Measurements from ENCODE around the gene TBC1D16. TPM values are rescaled to one million over a fixed set of nuclear protein-coding genes. Genes with fewer than 3 reads are reported as not detected.

TBC1D16 gene
- total and polyA plus RNA-seq, 10 of the 15 experiments (the other 5 are each of a cell fraction or from before 2014, with no cell fraction given) = 0.01 to 0.13 (median 0.06) TPM; not detected in 3

GRCh38 chr17:79988185-79988971, 47.3 kb downstream of the TBC1D16 start (continued):
- TF ChIP-seq SKIL (IDR thresholded peaks at IDR 0.05; ENCODE audit: low read depth, poor library complexity, severe bottlenecking) = no peak
- TF ChIP-seq CHD1 (IDR thresholded peaks at IDR 0.05; ENCODE audit: low read depth, low read length) = no peak
- no peak for TF ChIP-seq KAT2A (conservative IDR thresholded peaks at IDR 0.05; ENCODE audit: control insufficient read depth, low read depth, low read length)
- no peak for TF ChIP-seq BACH1 (IDR thresholded peaks at IDR 0.05; ENCODE audit: borderline replicate concordance)

GRCh38 chr17:79987935-79988184, 47.8 kb downstream of the TBC1D16 start:
- BruUV-seq (replicated peaks) = no TSS peak
- ChIA-PET SMC1A (ENCODE audit: uncharacterized antibody, unreplicated experiment) (no interaction called here), CTCF (interaction anchor here (0.8 to 1.2 kb wide), 2 partner anchors 21 to 198 kb away, joined by 3 read pairs; no protein-coding TSS in a partner anchor), POLR2A (no interaction called here), RAD21 (ENCODE audit: unreplicated experiment) (no interaction called here)
- no peaks in the 10 kb centered on the region for H3K36me3 ChIP-seq (ENCODE audit: control insufficient read depth in 2 of 2, insufficient read depth in 2 of 2, low read length in 1 of 2)
- H2AFZ ChIP-seq (ENCODE audit: control insufficient read depth, low read depth, low read length) = no peak overlapping the region
- no peaks in the 10 kb centered on the region for H3K79me2 ChIP-seq (ENCODE audit: control insufficient read depth, insufficient read depth, low read length)
- no peaks in the 10 kb centered on the region for H3K9me3 ChIP-seq (replicated peaks; ENCODE audit: control insufficient read depth, insufficient read depth, low read length)
- WGBS (ENCODE audit: insufficient coverage, insufficient replicate concordance, low lambda C conversion rate, missing lambda C conversion rate) = 31% methylated on average over 7 of the region's 7 CpGs
- intact Hi-C loops (cut with micrococcal nuclease; ENCODE audit: unreplicated experiment) = no loop called here
- H4K20me1 ChIP-seq (ENCODE audit: control insufficient read depth, insufficient read depth) = no peaks in the 10 kb centered on the region
- H3K9ac ChIP-seq (ENCODE audit: control insufficient read depth, insufficient read depth, low read length) = no peak overlapping the region
- no peaks in the 10 kb centered on the region for H3K4me1 ChIP-seq (ENCODE audit: control insufficient read depth, insufficient read depth, low read length)
- peaks cover 1 to 3% of the 10 kb centered on the region in 2 experiments; a peak in 2 of 4 replicates for H3K27me3 ChIP-seq (replicated peaks in 1 of 2; ENCODE audit: control insufficient read depth in 2 of 2, insufficient read depth in 2 of 2, low read length in 1 of 2)
- ATAC-seq (no peak), DNase-seq (ENCODE audit: low read depth, low spot score) (no peak), FAIRE-seq (no peak)
- no peak overlapping the region for H3K4me3 ChIP-seq
- in situ Hi-C loops (cut with MboI) = no loop called here
- no peak overlapping the region for H3K4me2 ChIP-seq (ENCODE audit: control insufficient read depth, insufficient read depth)
- H3K27ac ChIP-seq (ENCODE audit: control insufficient read depth, insufficient read depth) = no peak overlapping the region
- no peak for TF ChIP-seq CBFB (IDR thresholded peaks at IDR 0.05; ENCODE audit: low read depth)
- TF ChIP-seq EGR1 (IDR thresholded peaks at IDR 0.05; ENCODE audit: borderline replicate concordance in 1 of 2, low read depth in 2 of 2, low read length in 2 of 2) = no peak
- TF ChIP-seq KAT2A (conservative IDR thresholded peaks at IDR 0.05; ENCODE audit: control insufficient read depth, low read depth, low read length) = no peak
- TF ChIP-seq E2F8 (IDR thresholded peaks at IDR 0.05; ENCODE audit: low read depth, partially characterized antibody) = no peak
- no peak for TF ChIP-seq ZNF687 (IDR thresholded peaks at IDR 0.05)
- TF ChIP-seq POU2F2 (IDR thresholded peaks at IDR 0.05; ENCODE audit: borderline replicate concordance, low read depth, low read length) = no peak
- no peak for TF ChIP-seq SMARCA5 (IDR thresholded peaks at IDR 0.05)
- no peak for TF ChIP-seq BHLHE40 (IDR thresholded peaks at IDR 0.05; ENCODE audit: borderline replicate concordance in 1 of 2, low read depth in 2 of 2, low read length in 1 of 2)
- no peak for TF ChIP-seq EZH2 (IDR thresholded peaks at IDR 0.05; ENCODE audit: borderline replicate concordance, control insufficient read depth, low read depth, low read length)

All from GM12878 (cell line).